GM12892 (cell line): ENCODE measurements around the gene NDP.
"Not testable (repeated sequence)": the region's sequence is repeated elsewhere in the genome, so short reads cannot be mapped to it uniquely, and the experiment has no call there.

Experiments
- DNase-seq: peaks from one replicate; pipeline ENCODE4 v3.0.0; 2011; ENCODE audit not compliant: insufficient read length
- FAIRE-seq: peaks from 2 replicates; lab custom pipeline; 2011; peaks lifted over from hg19 to GRCh38; lab: Jason Lieb, UNC
- POLR2A ChIP-seq: IDR thresholded peaks from 2 replicates; pipeline ENCODE4 v1.6.1; 2011; ENCODE audit warnings: low read depth, low read length, control low read depth
- POLR2AphosphoS5 ChIP-seq: IDR thresholded peaks from 2 replicates; pipeline ENCODE4 v1.6.1; 2011; ENCODE audit warnings: low read depth, low read length, control low read depth
- TAF1 ChIP-seq: IDR thresholded peaks from 2 replicates; pipeline ENCODE4 v1.6.1; 2011; ENCODE audit warnings: low read depth, mild to moderate bottlenecking, control low read depth, low read length, borderline replicate concordance

Gene NDP

DNA sequence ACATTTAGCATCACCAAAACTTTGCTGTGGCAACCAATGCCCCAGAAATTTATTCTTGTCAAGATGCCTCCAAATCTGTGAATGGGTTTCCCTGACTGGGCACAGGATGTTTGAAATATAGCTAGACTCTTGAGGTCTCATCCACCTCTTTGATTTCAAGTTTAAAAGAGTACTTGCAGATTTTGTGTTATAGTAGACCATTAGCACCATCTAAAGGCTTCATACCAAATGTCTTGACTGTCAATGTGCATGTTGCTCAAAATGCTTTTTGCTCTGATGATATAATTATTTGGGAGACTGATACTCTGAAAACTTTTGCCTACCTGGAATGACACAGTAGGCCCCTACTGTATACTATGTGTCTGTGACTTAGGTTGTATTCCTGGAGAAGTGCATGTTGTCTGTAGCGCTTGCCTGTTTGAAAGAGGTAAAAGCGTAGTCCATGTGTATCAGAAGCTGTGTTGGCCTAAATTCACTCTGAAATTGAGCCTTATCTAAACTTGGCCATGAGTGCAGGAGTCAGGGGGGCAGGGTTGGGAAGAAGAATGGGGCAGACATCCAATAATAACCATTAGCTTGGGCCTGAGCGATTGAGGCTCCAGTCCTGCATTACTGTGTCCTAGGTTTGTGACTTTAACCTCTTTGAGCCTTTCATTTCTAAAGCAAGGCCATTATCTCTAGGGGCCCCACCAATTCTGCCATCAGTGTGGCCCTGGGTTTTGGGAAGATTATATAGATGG lies 33.8 kb downstream of the NDP start:
- DNase-seq (no peak), FAIRE-seq (no peak)
- TF ChIP-seq POLR2AphosphoS5 (no peak), POLR2A (no peak), TAF1 (no peak)

- DNase-seq, FAIRE-seq: not testable (repeated sequence)
Measured at GRCh38 chrX:43922032-43922431, 51.2 kb downstream of the NDP start.

- not testable (repeated sequence) for FAIRE-seq, DNase-seq
Measured at GRCh38 chrX:43910772-43911171, 62.4 kb downstream of the NDP start.

DNA sequence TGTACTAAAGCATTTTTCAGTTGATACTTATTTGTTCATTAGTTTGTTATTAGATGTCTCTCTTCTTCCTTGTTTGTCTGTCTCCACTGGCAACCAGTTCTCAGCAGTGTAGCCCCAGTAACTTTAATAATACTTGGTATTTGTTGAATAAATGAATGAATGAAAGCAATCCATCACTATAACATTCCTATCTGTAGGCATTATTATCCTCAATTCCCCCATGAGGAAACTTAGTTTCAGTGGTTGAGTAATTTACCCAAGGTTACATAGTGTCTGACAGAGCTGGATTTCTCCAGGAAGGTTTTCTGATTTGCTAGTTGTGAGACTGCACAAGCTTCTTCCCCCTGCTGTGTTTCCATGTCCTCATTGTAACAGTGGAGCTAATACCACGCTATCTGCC lies 63.2 kb downstream of the NDP start:
- no peak for FAIRE-seq
- TF ChIP-seq TAF1 (no peak), POLR2A (no peak), POLR2AphosphoS5 (no peak)
- DNase-seq = no peak

- TF ChIP-seq TAF1 (no peak), POLR2A (no peak), POLR2AphosphoS5 (no peak)
- FAIRE-seq (no peak), DNase-seq (no peak)
Measured at GRCh38 chrX:43909141-43909540, 64.0 kb downstream of the NDP start.

DNA sequence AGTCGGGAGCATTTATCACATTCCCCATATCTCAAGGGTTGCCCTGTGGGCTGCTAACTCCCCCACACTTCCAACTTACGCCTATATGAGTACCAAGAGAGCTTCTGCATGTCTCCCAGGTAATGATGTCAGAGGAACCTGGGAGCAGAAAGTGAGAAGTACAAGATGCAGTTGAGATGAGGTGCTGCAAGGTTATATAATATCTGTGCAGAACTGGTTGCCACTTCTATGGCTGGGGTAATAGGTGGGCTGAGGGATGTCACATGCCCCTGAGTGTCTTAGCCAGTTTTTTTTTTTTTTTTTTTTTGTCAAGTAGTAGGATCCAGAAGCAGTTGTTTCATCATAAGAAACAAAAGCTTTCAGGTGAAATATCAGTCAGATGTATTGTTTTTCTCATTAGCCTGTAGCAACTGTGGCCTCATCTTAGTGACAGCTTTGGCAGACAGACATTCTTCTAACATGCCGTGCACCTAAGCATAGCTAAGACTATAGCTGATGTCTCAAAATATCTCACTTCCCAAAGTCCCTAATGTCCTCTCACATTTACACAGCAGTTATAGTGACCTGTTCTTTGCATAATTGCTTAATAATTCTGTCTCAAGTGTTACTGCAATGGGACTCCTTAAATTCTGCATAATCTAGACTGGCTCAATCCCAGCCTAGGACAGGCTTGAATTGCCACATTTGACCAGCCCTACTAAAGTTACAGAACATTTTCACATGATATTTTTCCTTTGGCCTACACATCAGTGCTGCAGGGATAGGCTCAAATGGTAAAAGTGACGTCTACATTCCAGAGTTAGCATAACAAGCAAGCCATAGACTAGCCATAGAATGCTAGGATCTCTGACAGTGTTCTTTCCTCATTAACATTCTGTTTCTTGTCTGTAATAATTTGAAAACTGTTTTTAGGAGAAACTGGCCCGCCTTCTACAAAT lies 73.0 kb downstream of the NDP start:
- TF ChIP-seq TAF1 (no peak), POLR2A (no peak), POLR2AphosphoS5 (no peak)
- no peak for FAIRE-seq

More for the DNA sequence above, 73.0 kb downstream of the NDP start:
- no peak for DNase-seq
